H1 (cell line): ENCODE measurements around the gene PLXNA4. TPM values are rescaled to one million over a fixed set of nuclear protein-coding genes. Genes with fewer than 3 reads are reported as not detected.

Source experiments
- CTCF ChIA-PET: fragments of 300-600 bp; sonication (Branson Sonifier 250); formaldehyde crosslinking; loops from one replicate; lab custom pipeline; 2021; ENCODE audit not compliant: partially characterized antibody; lab: Charles Lee
- POLR2A ChIA-PET: fragments of 300-600 bp; sonication (Branson Sonifier 250); formaldehyde crosslinking; loops from one replicate; lab custom pipeline; 2021; ENCODE audit warnings: inconsistent platforms; ENCODE audit not compliant: partially characterized antibody; lab: Charles Lee
- DNase-seq, 2 experiments: peaks; one replicate each; pipeline versions ENCODE4 v3.0.0 to v3.0.0-alpha.2; 2010 to 2022; ENCODE audit warnings: low spot score in 2 of 2, low read depth in 1 of 2, mixed read lengths in 1 of 2
- FAIRE-seq: peaks from 2 replicates; lab custom pipeline; 2011; peaks lifted over from hg19 to GRCh38; lab: Jason Lieb, UNC
- H2AFZ ChIP-seq: 2 replicates; pipeline ENCODE4 v1.8.1; 2012; ENCODE audit warnings: low read length, inconsistent platforms
- H2AK5ac ChIP-seq: 2 replicates; pipeline ENCODE4 v1.6.1; 2013; ENCODE audit warnings: low read depth, low read length
- H2BK120ac ChIP-seq: replicated peaks from 2 replicates; pipeline ENCODE3; 2013; ENCODE audit warnings: low read depth, low read length, inconsistent platforms
- H2BK12ac ChIP-seq: 2 replicates; pipeline ENCODE4 v1.6.1; 2013; ENCODE audit warnings: low read depth, low read length
- H2BK15ac ChIP-seq: 2 replicates; pipeline ENCODE4 v1.6.1; 2013; ENCODE audit warnings: low read length
- H2BK20ac ChIP-seq: 2 replicates; pipeline ENCODE4 v1.6.1; 2013; ENCODE audit warnings: low read length
- H2BK5ac ChIP-seq: 2 replicates; pipeline ENCODE4 v1.6.1; 2013; ENCODE audit warnings: low read depth, low read length
- H3K14ac ChIP-seq: 2 replicates; pipeline ENCODE4 v1.6.1; 2013; ENCODE audit warnings: inconsistent platforms; ENCODE audit not compliant: insufficient read length
- H3K18ac ChIP-seq: 2 replicates; pipeline ENCODE4 v1.6.1; 2013; ENCODE audit warnings: low read length; ENCODE audit errors: extremely low read depth
- H3K23ac ChIP-seq: 2 replicates; pipeline ENCODE4 v1.6.1; 2013; ENCODE audit warnings: inconsistent platforms; ENCODE audit not compliant: insufficient read length
- H3K23me2 ChIP-seq: 2 replicates; pipeline ENCODE4 v1.6.1; 2013; ENCODE audit warnings: low read depth, low read length
- H3K27ac ChIP-seq: 2 replicates; pipeline ENCODE4 v1.6.1; 2011; ENCODE audit warnings: low read depth, low read length, inconsistent platforms
- H3K27me3 ChIP-seq, 4 experiments: replicated peaks in 1 of 4; 1 replicate in 1 of 4; 2 replicates in 3 of 4; pipeline versions ENCODE4 v1.6.1 to v1.8.1; 2011 to 2013; ENCODE audit warnings: low read length in 3 of 4, mild to moderate bottlenecking in 3 of 4, inconsistent platforms in 2 of 4, mixed read lengths in 2 of 4, moderate library complexity in 1 of 4; ENCODE audit not compliant: control insufficient read depth in 3 of 4, insufficient read depth in 3 of 4; ENCODE audit errors: extremely low read depth in 1 of 4
- H3K36me3 ChIP-seq, 4 experiments: 2 replicates each; pipeline versions ENCODE4 v1.6.1 to v1.8.1; 2011 to 2013; ENCODE audit warnings: mild to moderate bottlenecking in 4 of 4, low read length in 3 of 4, moderate library complexity in 2 of 4, control low read depth in 1 of 4, inconsistent platforms in 1 of 4; ENCODE audit not compliant: insufficient read depth in 4 of 4, control insufficient read depth in 2 of 4
- H3K4ac ChIP-seq: replicated peaks from 2 replicates; pipeline ENCODE3; 2013; ENCODE audit warnings: low read length, low read depth, mixed read lengths, inconsistent platforms; ENCODE audit not compliant: insufficient read length
- H3K4me1 ChIP-seq, 4 experiments: replicated peaks in 1 of 4; 1 replicate in 1 of 4; 2 replicates in 3 of 4; pipeline versions ENCODE4 v1.6.1 to v1.8.1; 2011 to 2013; ENCODE audit warnings: low read length in 3 of 4, inconsistent platforms in 2 of 4, mixed read lengths in 1 of 4; ENCODE audit not compliant: insufficient read depth in 4 of 4, control insufficient read depth in 3 of 4
- H3K4me2 ChIP-seq, 2 experiments: 2 replicates each; pipeline versions ENCODE4 v1.6.1 to v1.8.1; 2011 to 2013; ENCODE audit warnings: low read depth in 2 of 2, low read length in 2 of 2, control low read depth in 1 of 2, inconsistent platforms in 1 of 2, mild to moderate bottlenecking in 1 of 2; ENCODE audit not compliant: insufficient read depth in 1 of 2
- H3K4me3 ChIP-seq, 4 experiments: fragments of 200-600, 300-600 bp in 1 of 4; sonication (generic), shearing (Covaris generic), sonication (Bioruptor Twin) in 1 of 4; 2 replicates each; pipeline versions ENCODE4 v1.5.1 to v1.8.1; 2011 to 2016; ENCODE audit warnings: low read length in 4 of 4, low read depth in 3 of 4, control low read depth in 2 of 4, inconsistent platforms in 2 of 4, mild to moderate bottlenecking in 2 of 4, mixed read lengths in 1 of 4, moderate library complexity in 1 of 4; ENCODE audit not compliant: insufficient read depth in 2 of 4; ENCODE audit errors: extremely low read depth in 1 of 4
- H3K56ac ChIP-seq: replicated peaks from 2 replicates; pipeline ENCODE3; 2013; ENCODE audit warnings: low read depth, mild to moderate bottlenecking, mixed read lengths, low read length, inconsistent platforms; ENCODE audit not compliant: insufficient read length
- H3K79me1 ChIP-seq: 2 replicates; pipeline ENCODE4 v1.6.1; 2013; ENCODE audit warnings: low read depth, low read length, control low read depth
- H3K79me2 ChIP-seq, 2 experiments: 2 replicates each; pipeline versions ENCODE4 v1.6.1 to v1.8.1; 2012 to 2013; ENCODE audit warnings: low read length in 2 of 2, mild to moderate bottlenecking in 2 of 2, inconsistent platforms in 1 of 2; ENCODE audit not compliant: insufficient read depth in 2 of 2, control insufficient read depth in 1 of 2
- H3K9ac ChIP-seq, 4 experiments: replicated peaks in 1 of 4; 1 replicate in 1 of 4; 2 replicates in 3 of 4; pipeline versions ENCODE4 v1.6.1 to v1.8.1; 2011 to 2013; ENCODE audit warnings: low read depth in 3 of 4, low read length in 3 of 4, control low read depth in 2 of 4, mild to moderate bottlenecking in 2 of 4, moderate library complexity in 2 of 4, inconsistent platforms in 1 of 4; ENCODE audit errors: extremely low read depth in 1 of 4
- H3K9me3 ChIP-seq, 2 experiments: 2 replicates each; pipeline versions ENCODE4 v1.6.1 to v1.8.1; 2012 to 2013; ENCODE audit warnings: mild to moderate bottlenecking in 2 of 2, moderate library complexity in 2 of 2, control low read depth in 1 of 2, inconsistent platforms in 1 of 2, low read depth in 1 of 2, low read length in 1 of 2, mixed read lengths in 1 of 2; ENCODE audit not compliant: insufficient read depth in 2 of 2
- H4K20me1 ChIP-seq, 2 experiments: replicated peaks in 1 of 2; 2 replicates each; pipeline versions ENCODE3 to v1.8.1; 2011 to 2013; ENCODE audit warnings: inconsistent platforms in 2 of 2, low read length in 2 of 2, mild to moderate bottlenecking in 1 of 2; ENCODE audit not compliant: insufficient read depth in 2 of 2, control insufficient read depth in 1 of 2
- H4K5ac ChIP-seq: 2 replicates; pipeline ENCODE4 v1.6.1; 2013; ENCODE audit warnings: low read length, low read depth, mixed read lengths, inconsistent platforms; ENCODE audit not compliant: insufficient read length
- H4K8ac ChIP-seq: 2 replicates; pipeline ENCODE4 v1.8.0; 2013; ENCODE audit warnings: mild to moderate bottlenecking, moderate library complexity, low read length, inconsistent platforms; ENCODE audit not compliant: insufficient read depth; ENCODE audit errors: extremely low read depth
- H4K91ac ChIP-seq: replicated peaks from 2 replicates; pipeline ENCODE3; 2013; ENCODE audit warnings: low read length, mixed read lengths, inconsistent platforms; ENCODE audit not compliant: insufficient read length
- ATF2 ChIP-seq: IDR thresholded peaks from 2 replicates; pipeline ENCODE4 v1.6.1; 2012; ENCODE audit warnings: low read length, inconsistent platforms
- BACH1 ChIP-seq: IDR thresholded peaks from 2 replicates; pipeline ENCODE4 v1.6.1; 2012; ENCODE audit warnings: low read length, improper control_type of control experiment
- BCL11A ChIP-seq, 2 experiments: IDR thresholded peaks; one replicate each; pipeline ENCODE4 v1.6.1; 2011; ENCODE audit warnings: low read depth in 2 of 2, low read length in 2 of 2, mild to moderate bottlenecking in 2 of 2
- CTBP2 ChIP-seq: IDR thresholded peaks from 2 replicates; pipeline ENCODE4 v1.7.0; 2011; ENCODE audit warnings: borderline replicate concordance, mild to moderate bottlenecking, moderate library complexity, mixed read lengths, low read length; ENCODE audit not compliant: insufficient read depth, insufficient read length
- E2F6 ChIP-seq: IDR thresholded peaks from 2 replicates; pipeline ENCODE4 v1.6.1; 2012; ENCODE audit warnings: inconsistent platforms
- EP300 ChIP-seq, 2 experiments: IDR thresholded peaks; 1 replicate in 1 of 2; 2 replicates in 1 of 2; pipeline ENCODE4 v1.6.1; 2011 to 2012; ENCODE audit warnings: low read depth in 2 of 2, low read length in 2 of 2, mild to moderate bottlenecking in 2 of 2, borderline replicate concordance in 1 of 2, inconsistent platforms in 1 of 2, moderate library complexity in 1 of 2
- EZH2 ChIP-seq: fragments of 200-600 bp; sonication (generic); IDR thresholded peaks from 2 replicates; pipeline ENCODE4 v1.7.1; 2012; ENCODE audit warnings: low read depth, mild to moderate bottlenecking, moderate library complexity, low read length, inconsistent platforms; ENCODE audit not compliant: severe bottlenecking
- POLR2A ChIP-seq, 2 experiments: IDR thresholded peaks; 1 replicate in 1 of 2; 2 replicates in 1 of 2; pipeline ENCODE4 v1.6.1; 2011; ENCODE audit warnings: low read depth in 2 of 2, low read length in 2 of 2, mild to moderate bottlenecking in 2 of 2; ENCODE audit errors: control extremely low read depth in 1 of 2
- SP1 ChIP-seq: IDR thresholded peaks from 2 replicates; pipeline ENCODE4 v1.6.1; 2011; ENCODE audit warnings: low read depth, low read length
- YY1 ChIP-seq: IDR thresholded peaks from 2 replicates; pipeline ENCODE4 v1.6.1; 2011; ENCODE audit warnings: low read depth, mild to moderate bottlenecking, low read length
- WGBS, 2 experiments: shearing (Covaris generic) in 1 of 2; methylation state at CpG; one replicate each; pipeline versions ENCODE4 v1.1.6 to v1.1.7; 2013 to 2015; ENCODE audit warnings: low lambda C conversion rate in 2 of 2, mixed read lengths in 2 of 2, inconsistent platforms in 1 of 2, low coverage in 1 of 2, missing lambda C conversion rate in 1 of 2; ENCODE audit not compliant: insufficient replicate concordance in 2 of 2, insufficient coverage in 1 of 2, insufficient read length in 1 of 2; ENCODE audit errors: extremely low coverage in 1 of 2, missing lambda C conversion rate in 1 of 2; 5-methylcytosine and 5-hydroxymethylcytosine counted together
- polyA plus RNA-seq, 7 experiments: library from polyadenylated mRNA; depleted of rRNA in 3 of 7; stranded (reverse) in 5 of 7; unstranded in 2 of 7; fragments of >200 nt in 5 of 7; fragments of 200-250 nt in 2 of 7; gene quantifications; 1 replicate in 5 of 7; 2 replicates in 1 of 7; 4 replicates in 1 of 7; pipeline versions ENCODE4 v1.2.1 to v1.2.3, GENCODE V29; 2011 to 2013; ENCODE audit warnings: missing spikeins in 2 of 7, mixed read lengths in 2 of 7
- total RNA-seq: library from RNA; stranded (reverse); fragmentation: NEBNext Ultra II Directional; extraction: Animal tissue kit (Norgen Biotek cat#: 25700); gene quantifications from 2 replicates; pipeline ENCODE4 v1.2.1, GENCODE V29; 2021
- TF ChIP-seq, protein P1 (sequence below): IDR thresholded peaks from 2 replicates; pipeline ENCODE4 v1.6.1; 2011; ENCODE audit warnings: low read length, improper control_type of control experiment

PLXNA4 gene
- total and polyA plus RNA-seq, 2 of the 8 experiments (the other 6 are each of a cell fraction or from before 2014, with no cell fraction given) = 0.76 to 0.79 TPM

DNA sequence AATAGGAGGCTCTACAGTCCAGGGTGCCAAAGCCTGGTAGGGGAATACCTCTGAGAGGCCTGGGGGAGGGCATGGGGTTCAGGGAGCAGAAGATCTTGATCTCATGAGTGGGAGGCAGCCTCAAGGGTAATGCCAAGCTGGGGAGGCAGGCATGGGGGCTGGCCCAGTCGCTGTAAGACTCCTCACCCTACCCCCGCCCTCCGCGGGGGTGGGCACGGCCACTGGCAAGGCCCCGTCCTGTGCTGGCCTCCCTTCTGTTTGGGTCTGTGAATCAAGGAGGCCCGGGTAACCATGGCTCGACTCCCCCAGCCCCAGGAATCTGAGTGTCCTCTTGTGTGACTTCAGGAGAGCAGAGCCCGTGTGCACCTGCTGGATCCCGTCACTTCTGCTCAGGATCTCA, 473.9 kb downstream of the PLXNA4 start:
- no peak overlapping the region for H2BK12ac ChIP-seq
- H3K18ac ChIP-seq = no peak overlapping the region
- no peak overlapping the region for H3K4me2 ChIP-seq
- no peaks in the 10 kb centered on the region for H3K4me1 ChIP-seq
- H3K4me3 ChIP-seq = no peak overlapping the region
- H3K23ac ChIP-seq = no peak overlapping the region
- no peaks in the 10 kb centered on the region for H3K27me3 ChIP-seq
- H3K36me3 ChIP-seq = no peaks in the 10 kb centered on the region
- H3K23me2 ChIP-seq = no peaks in the 10 kb centered on the region
- no peaks in the 10 kb centered on the region for H3K79me2 ChIP-seq
- POLR2A ChIA-PET = no interaction called here
- H3K14ac ChIP-seq = no peak overlapping the region
- no peak overlapping the region for H2BK15ac ChIP-seq
- no peak overlapping the region for H3K27ac ChIP-seq
- FAIRE-seq (no peak), DNase-seq (no peak)
- no peak overlapping the region for H2AFZ ChIP-seq
- 83% methylated on average over 9 of the region's 10 CpGs; no CpG with 5 or more reads in 1 of the 2 experiments for WGBS, 2 experiments
- no peak overlapping the region for H4K8ac ChIP-seq
- CTCF ChIA-PET = interaction anchor here (0.7 to 1.8 kb wide), 5 partner anchors 8 to 157 kb away, joined by 3 to 5 read pairs (median 3); no protein-coding TSS in a partner anchor
- H4K91ac ChIP-seq = no peak overlapping the region
- no peak overlapping the region for H4K5ac ChIP-seq
- H3K9ac ChIP-seq = no peak overlapping the region
- no peaks in the 10 kb centered on the region for H3K9me3 ChIP-seq
- H3K4ac ChIP-seq = no peak overlapping the region
- no peak overlapping the region for H2BK5ac ChIP-seq
- no peak overlapping the region for H2BK120ac ChIP-seq
- no peaks in the 10 kb centered on the region for H3K79me1 ChIP-seq
- no peak overlapping the region for H2BK20ac ChIP-seq
- no peak overlapping the region for H3K56ac ChIP-seq
- no peak overlapping the region for H2AK5ac ChIP-seq
- H4K20me1 ChIP-seq = no peaks in the 10 kb centered on the region
- TF ChIP-seq, protein P1, sequence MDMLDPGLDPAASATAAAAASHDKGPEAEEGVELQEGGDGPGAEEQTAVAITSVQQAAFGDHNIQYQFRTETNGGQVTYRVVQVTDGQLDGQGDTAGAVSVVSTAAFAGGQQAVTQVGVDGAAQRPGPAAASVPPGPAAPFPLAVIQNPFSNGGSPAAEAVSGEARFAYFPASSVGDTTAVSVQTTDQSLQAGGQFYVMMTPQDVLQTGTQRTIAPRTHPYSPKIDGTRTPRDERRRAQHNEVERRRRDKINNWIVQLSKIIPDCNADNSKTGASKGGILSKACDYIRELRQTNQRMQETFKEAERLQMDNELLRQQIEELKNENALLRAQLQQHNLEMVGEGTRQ = no peak
- TF ChIP-seq CTBP2 (no peak), POLR2A (IDR thresholded peaks at IDR 0.05; ENCODE audit: control extremely low read depth in 1 of 2, low read depth in 2 of 2, low read length in 2 of 2) (no peak), SP1 (no peak), E2F6 (no peak), EP300 (IDR thresholded peaks at IDR 0.05; ENCODE audit: borderline replicate concordance in 1 of 2, low read depth in 2 of 2, low read length in 2 of 2) (no peak), ATF2 (no peak), YY1 (no peak), BACH1 (no peak), EZH2 (no peak), BCL11A (IDR thresholded peaks at IDR 0.05; ENCODE audit: low read depth in 2 of 2, low read length in 2 of 2) (no peak)
